ENCODE results near the gene ADAM23.

DNA sequence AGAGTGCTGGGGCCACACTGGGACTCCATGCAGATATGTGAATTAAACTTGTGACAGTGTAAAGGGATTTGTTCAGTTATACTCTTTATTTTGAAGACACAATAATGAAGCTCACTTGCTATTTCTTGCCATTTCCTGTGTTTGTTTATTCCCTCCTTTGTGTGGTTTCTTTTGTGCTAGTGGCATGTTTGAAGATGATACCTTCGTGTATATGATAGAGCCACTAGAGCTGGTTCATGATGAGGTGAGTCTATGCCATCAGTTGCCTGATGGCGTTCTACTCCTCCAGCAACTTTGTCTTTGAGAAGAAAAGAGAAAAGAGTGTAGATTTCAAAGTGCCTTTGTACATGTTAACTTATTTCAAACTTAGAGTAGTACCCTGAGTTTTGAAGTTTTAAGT is 99.7 kb downstream of the ADAM23 start:
- TF ChIP-seq, protein P1, sequence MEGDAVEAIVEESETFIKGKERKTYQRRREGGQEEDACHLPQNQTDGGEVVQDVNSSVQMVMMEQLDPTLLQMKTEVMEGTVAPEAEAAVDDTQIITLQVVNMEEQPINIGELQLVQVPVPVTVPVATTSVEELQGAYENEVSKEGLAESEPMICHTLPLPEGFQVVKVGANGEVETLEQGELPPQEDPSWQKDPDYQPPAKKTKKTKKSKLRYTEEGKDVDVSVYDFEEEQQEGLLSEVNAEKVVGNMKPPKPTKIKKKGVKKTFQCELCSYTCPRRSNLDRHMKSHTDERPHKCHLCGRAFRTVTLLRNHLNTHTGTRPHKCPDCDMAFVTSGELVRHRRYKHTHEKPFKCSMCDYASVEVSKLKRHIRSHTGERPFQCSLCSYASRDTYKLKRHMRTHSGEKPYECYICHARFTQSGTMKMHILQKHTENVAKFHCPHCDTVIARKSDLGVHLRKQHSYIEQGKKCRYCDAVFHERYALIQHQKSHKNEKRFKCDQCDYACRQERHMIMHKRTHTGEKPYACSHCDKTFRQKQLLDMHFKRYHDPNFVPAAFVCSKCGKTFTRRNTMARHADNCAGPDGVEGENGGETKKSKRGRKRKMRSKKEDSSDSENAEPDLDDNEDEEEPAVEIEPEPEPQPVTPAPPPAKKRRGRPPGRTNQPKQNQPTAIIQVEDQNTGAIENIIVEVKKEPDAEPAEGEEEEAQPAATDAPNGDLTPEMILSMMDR (IDR thresholded peaks at IDR 0.05), result no peak
- no peak for TF ChIP-seq POLR2A (IDR thresholded peaks at IDR 0.05)

Measured in body of pancreas (tissue), 4 donors.